NB4 (cell line): Measurements from ENCODE around the gene HOXC5.

Experiments
- DNase-seq: peaks from one replicate; pipeline ENCODE4 v3.0.0; 2010; ENCODE audit warnings: low read depth
- H3K4me3 ChIP-seq: one replicate; pipeline ENCODE4 v1.5.1; 2011; ENCODE audit warnings: mild to moderate bottlenecking, low read depth, low read length, moderate library complexity
- MYC ChIP-seq: IDR thresholded peaks from 2 replicates; pipeline ENCODE4 v1.6.1; 2011; ENCODE audit warnings: low read depth, low read length
- POLR2A ChIP-seq: IDR thresholded peaks from 2 replicates; pipeline ENCODE4 v1.6.1; 2011; ENCODE audit warnings: mild to moderate bottlenecking; ENCODE audit not compliant: insufficient read length; ENCODE audit errors: extremely low read depth
- TF ChIP-seq, protein P1 (sequence below): IDR thresholded peaks from one replicate; pipeline ENCODE4 v1.5.1; 2012; ENCODE audit warnings: low read depth, low read length
- TF ChIP-seq, protein P2 (sequence below): IDR thresholded peaks from 2 replicates; pipeline ENCODE4 v1.6.1; 2011; ENCODE audit warnings: low read depth, low read length

The HOXC5 gene

DNA sequence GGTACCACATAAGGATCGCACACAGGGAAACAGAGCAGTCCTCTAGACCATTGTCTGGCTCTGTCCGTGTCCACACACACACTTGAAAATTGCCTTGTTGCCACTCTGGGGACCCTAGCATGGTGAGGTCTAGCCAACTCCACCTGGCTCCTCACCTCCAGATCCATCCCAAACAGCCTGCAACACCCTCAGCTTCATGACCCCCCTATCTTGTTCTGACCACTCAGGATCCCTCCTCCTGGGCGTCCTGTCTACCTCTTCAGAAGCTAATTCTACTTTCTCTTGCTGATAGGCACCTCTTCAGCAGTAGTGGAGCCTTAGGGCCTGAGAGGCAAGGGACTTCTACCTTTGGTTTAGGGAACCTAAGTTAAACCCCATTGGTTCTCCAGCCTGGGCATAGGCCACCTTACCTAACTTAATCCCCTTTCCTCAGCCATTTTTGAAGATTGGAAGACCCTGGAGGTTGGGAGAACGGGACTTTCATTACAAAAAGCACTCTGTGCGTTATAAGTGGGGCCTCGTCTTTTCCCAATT, 697 bp upstream of the HOXC5 start:
- TF ChIP-seq MYC (no peak), POLR2A (no peak)
- TF ChIP-seq, protein P1, sequence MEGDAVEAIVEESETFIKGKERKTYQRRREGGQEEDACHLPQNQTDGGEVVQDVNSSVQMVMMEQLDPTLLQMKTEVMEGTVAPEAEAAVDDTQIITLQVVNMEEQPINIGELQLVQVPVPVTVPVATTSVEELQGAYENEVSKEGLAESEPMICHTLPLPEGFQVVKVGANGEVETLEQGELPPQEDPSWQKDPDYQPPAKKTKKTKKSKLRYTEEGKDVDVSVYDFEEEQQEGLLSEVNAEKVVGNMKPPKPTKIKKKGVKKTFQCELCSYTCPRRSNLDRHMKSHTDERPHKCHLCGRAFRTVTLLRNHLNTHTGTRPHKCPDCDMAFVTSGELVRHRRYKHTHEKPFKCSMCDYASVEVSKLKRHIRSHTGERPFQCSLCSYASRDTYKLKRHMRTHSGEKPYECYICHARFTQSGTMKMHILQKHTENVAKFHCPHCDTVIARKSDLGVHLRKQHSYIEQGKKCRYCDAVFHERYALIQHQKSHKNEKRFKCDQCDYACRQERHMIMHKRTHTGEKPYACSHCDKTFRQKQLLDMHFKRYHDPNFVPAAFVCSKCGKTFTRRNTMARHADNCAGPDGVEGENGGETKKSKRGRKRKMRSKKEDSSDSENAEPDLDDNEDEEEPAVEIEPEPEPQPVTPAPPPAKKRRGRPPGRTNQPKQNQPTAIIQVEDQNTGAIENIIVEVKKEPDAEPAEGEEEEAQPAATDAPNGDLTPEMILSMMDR: no peak
- TF ChIP-seq, protein P2, sequence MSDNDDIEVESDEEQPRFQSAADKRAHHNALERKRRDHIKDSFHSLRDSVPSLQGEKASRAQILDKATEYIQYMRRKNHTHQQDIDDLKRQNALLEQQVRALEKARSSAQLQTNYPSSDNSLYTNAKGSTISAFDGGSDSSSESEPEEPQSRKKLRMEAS: no peak
- DNase-seq: no peak
- no peak overlapping the region for H3K4me3 ChIP-seq

DNA sequence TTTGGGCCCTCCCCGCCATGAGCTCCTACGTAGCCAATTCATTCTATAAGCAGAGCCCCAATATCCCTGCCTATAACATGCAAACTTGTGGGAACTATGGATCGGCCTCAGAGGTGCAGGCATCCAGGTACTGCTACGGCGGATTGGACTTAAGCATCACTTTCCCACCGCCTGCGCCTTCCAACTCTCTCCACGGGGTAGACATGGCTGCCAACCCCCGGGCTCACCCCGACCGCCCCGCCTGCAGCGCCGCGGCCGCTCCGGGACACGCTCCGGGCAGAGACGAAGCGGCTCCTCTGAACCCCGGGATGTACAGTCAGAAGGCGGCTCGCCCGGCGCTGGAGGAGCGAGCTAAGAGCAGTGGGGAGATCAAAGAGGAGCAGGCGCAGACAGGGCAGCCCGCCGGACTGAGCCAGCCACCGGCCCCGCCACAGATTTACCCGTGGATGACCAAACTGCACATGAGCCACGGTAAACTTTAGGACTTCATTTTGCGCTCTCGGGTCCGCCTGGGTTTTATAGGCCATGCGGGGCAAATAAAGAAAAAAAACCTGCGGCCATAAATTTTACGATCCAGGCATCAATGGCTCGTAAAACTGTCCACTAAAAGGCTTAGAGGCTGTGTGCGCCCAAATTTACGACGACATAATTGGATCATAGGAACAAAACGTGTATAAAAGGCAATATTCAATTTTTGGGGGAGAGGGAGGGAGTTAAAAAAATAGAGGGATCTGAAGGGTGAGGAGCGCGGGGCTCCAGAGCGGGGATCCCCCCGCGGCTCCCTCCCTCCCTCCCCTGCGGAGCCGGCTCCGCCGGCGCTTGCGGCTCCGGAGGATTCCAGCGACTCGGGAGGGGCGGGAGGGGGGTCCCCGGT, 493 bp downstream of the HOXC5 start:
- H3K4me3 ChIP-seq: no peak overlapping the region
- TF ChIP-seq POLR2A: no peak
- TF ChIP-seq, protein P2: no peak
- TF ChIP-seq MYC: no peak
- TF ChIP-seq, protein P1: no peak
- peak; percentile 43 for DNase-seq

DNA sequence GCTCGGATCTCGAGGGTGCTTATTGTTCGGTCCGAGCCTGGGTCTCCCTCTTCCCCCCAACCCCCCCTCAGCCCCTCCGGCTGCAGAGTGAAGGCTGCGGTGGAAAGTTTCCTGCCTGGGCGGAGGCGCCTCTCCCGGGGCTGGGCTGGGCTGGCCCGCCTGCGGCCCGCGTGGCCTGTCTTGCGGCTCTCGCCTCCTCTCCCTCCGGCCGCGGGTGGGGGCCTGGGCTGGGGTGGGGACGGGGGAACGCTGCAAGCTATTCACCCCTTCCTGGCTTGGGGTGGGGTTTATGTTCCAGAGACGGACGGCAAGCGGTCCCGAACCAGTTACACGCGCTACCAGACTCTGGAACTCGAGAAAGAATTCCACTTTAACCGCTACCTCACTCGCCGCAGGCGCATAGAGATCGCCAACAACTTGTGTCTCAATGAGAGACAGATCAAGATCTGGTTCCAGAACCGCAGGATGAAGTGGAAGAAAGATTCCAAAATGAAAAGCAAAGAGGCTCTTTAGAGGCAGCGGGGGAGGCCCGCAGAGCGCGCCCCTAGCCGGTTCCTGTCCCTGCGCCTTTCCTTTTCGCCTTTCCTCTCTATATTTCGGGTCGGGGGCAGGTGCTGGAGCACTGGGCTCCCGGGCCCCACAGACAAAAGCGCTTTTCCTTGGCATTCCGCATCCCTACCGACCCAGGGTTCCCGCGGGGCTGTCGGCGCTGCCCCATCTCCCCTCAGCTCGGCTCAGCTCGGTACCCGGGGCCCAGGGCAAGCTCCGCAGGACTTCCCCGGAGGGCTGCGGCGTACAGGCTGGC, 1.3 kb downstream of the HOXC5 start:
- DNase-seq: peak; percentile 37
- H3K4me3 ChIP-seq: no peak overlapping the region
- TF ChIP-seq, protein P2: no peak
- no peak for TF ChIP-seq MYC
- TF ChIP-seq POLR2A: no peak
- TF ChIP-seq, protein P1: no peak

DNA sequence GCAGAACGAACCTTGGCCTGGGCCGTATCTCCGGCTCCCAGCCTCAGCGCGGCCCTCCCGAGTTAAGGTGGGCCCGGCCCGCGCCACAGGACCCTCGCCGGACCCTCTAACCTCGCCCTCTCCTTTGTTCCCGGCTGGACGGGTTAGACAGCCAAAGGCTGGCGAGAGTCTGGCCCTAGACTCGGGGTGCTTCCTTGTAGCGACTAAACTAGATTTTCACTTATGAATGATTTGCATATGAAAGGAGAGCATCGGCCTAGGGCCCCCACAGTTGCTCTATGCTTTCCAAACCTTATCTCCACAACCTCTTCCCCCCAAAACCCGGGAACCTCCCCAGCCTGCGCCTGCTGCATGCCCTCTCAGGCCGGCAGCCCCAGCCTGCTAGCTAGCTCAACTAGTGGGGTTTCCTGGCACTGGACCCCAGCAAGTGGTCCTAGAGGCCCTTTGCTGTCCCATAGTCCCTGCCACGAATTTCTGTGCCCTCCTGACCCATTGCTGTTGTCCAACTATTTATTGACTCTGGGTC, 2.0 kb downstream of the HOXC5 start:
- no peak for TF ChIP-seq POLR2A
- no peak overlapping the region for H3K4me3 ChIP-seq
- DNase-seq: no peak

DNA sequence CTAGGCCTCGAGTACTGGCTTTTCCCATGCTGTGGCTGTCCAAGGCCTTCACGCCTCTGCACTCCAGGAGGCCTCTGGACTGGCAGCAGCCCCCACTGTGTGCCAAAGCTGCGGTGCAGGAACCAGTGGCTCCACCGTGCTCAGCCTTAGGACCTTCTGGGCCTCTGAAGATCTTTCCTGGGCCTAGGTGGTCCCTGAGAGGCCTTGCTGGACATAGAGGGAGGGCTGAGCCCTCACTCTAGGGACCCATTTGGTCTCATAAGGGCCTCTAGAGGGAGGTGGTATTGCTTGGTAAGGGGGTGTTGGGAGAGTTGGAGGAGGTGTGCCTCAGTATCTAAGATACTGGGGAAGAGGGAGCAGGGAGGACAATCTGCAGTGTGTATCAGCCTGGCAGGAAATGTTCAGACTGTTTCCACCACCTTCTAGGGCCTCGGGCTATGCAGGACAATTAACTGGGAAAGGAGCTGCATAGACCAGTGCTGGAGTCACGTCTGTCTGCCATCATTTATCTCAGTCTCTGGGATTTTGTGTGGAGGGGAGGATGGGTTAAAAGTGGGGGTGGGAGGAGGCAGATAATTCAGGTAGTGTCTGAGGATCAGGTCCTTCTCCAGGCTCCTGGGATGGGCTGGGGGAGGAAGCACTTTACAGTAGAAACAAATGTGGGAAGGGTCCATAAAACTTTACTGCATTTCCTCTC, 2.9 kb downstream of the HOXC5 start:
- TF ChIP-seq MYC (no peak), POLR2A (no peak)
- TF ChIP-seq, protein P1: no peak
- TF ChIP-seq, protein P2: no peak
- no peak overlapping the region for H3K4me3 ChIP-seq
- no peak for DNase-seq
